ENCODE measurements around the gene GRHPR. TPM values are rescaled to one million over a fixed set of nuclear protein-coding genes. Genes with fewer than 3 reads are reported as not detected.

GRHPR gene
- total and polyA plus RNA-seq, 10 of the 15 experiments (the other 5 are each of a cell fraction or from before 2014, with no cell fraction given) = 52.4 to 194 (median 126) TPM

DNA sequence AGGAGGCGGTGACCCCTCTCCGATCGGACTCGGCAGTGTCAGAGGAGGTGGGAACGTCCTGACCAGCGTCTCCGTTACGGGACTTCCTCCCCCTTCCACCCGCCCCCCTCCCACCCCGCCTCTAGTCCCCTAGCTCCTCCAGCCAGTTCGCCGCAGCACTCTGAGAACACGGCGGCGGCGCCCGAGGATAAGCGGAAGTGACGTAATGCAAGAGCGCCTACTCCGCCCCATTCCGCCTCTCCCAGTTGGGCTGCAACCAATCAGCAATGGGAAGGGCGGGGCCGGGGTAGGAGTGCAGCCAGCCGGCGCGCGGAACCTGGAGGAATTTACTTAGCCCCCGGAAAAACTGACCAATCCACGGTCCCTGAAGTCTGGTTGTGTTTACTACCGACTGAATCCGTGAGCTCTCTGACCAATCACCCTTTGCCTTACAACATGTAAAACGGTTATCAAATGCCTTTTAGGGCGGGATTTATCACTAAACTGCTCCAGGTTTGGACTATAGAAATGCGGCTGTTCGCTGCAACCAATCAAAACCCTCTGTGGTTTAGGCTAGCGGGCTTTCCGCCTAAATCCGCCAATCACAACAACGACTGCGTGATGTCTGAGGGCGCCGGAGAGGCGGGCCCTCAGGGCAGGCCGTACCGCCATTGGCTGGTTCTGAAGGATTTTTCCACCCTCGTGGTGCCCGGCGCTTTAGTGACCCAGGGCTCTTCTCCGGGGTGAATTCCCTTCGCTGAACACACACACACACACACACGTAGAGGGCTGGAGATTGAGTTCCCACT, 42.9 kb downstream of the GRHPR start, which contains the start of gene ZBTB5:
TSS of gene ZBTB5 (minus strand) at position 202 of the 788 bp plus-strand sequence. CDS start 22,899 bp downstream, outside the sequence.
- DNase-seq (ENCODE audit: low read depth, low spot score) (peak; percentile 100), FAIRE-seq (peak; percentile 96), ATAC-seq (peak; percentile 85)
- BruUV-seq (replicated peaks) = no TSS peak
- Histone ChIP-seq H3K27me3 (replicated peaks in 1 of 2; ENCODE audit: control insufficient read depth in 2 of 2, insufficient read depth in 2 of 2, low read length in 1 of 2) (no peaks in the 10 kb centered on the region), H3K9me3 (replicated peaks; ENCODE audit: control insufficient read depth, insufficient read depth, low read length) (no peaks in the 10 kb centered on the region), H3K4me2 (ENCODE audit: control insufficient read depth, insufficient read depth) (peak within 1 kb of the TSS; percentile 90), H3K27ac (ENCODE audit: control insufficient read depth, insufficient read depth) (peak within 1 kb of the TSS; percentile 92), H3K4me3 (peak within 1 kb of the TSS; percentile 84), H3K36me3 (ENCODE audit: control insufficient read depth in 2 of 2, insufficient read depth in 2 of 2, low read length in 1 of 2) (no peaks in the 10 kb centered on the region), H3K9ac (ENCODE audit: control insufficient read depth, insufficient read depth, low read length) (peak within 1 kb of the TSS; percentile 95), H3K79me2 (ENCODE audit: control insufficient read depth, insufficient read depth, low read length) (peaks cover 45% of the 10 kb centered on the region), H2AFZ (ENCODE audit: control insufficient read depth, low read depth, low read length) (peak within 1 kb of the TSS; percentile 85), H4K20me1 (ENCODE audit: control insufficient read depth, insufficient read depth) (no peaks in the 10 kb centered on the region), H3K4me1 (ENCODE audit: control insufficient read depth, insufficient read depth, low read length) (no peaks in the 10 kb centered on the region)
- ChIA-PET SMC1A (ENCODE audit: uncharacterized antibody, unreplicated experiment) (interaction anchor here (0.6 to 3.9 kb wide), 7 partner anchors 13 to 61 kb away, joined by 3 to 33 read pairs (median 3); no protein-coding TSS in a partner anchor), POLR2A (interaction anchor here (0.5 to 4.9 kb wide), 7 partner anchors 21 to 703 kb away, joined by 3 to 28 read pairs (median 4); partner anchors contain the start of genes POLR1E and TOMM5), RAD21 (ENCODE audit: unreplicated experiment) (interaction anchor here (0.6 to 1.9 kb wide), 8 partner anchors 14 to 611 kb away, joined by 4 to 11 read pairs (median 5); partner anchors contain the start of gene POLR1E), CTCF (interaction anchor here (1.2 to 1.9 kb wide), 5 partner anchors 16 to 124 kb away, joined by 3 to 7 read pairs (median 5); no protein-coding TSS in a partner anchor)
- WGBS (ENCODE audit: insufficient coverage, insufficient replicate concordance, low lambda C conversion rate, missing lambda C conversion rate) = 1% methylated on average over 43 of the region's 52 CpGs
- in situ Hi-C loops (cut with MboI) (no loop called here), intact Hi-C loops (cut with micrococcal nuclease; ENCODE audit: unreplicated experiment) (loop anchor here (1.0 to 10.0 kb wide), 4 partner anchors 55 to 599 kb away; partner anchors contain the start of genes PAX5, SHB and TOMM5)
- TF ChIP-seq SIN3A (IDR thresholded peaks at IDR 0.05; ENCODE audit: low read depth, low read length) (peak; percentile 59; the same call in 1 of the 2 replicates), SP1 (IDR thresholded peaks at IDR 0.05; ENCODE audit: low read depth, low read length) (peak; percentile 98), NBN (IDR thresholded peaks at IDR 0.05) (peak; percentile 69; the same call in 1 of the 2 replicates), CREM (IDR thresholded peaks at IDR 0.05; ENCODE audit: low read depth) (peak; percentile 89), CBFB (IDR thresholded peaks at IDR 0.05; ENCODE audit: low read depth) (peak; percentile 28; the same call in 1 of the 2 replicates), MXI1 (IDR thresholded peaks at IDR 0.05; ENCODE audit: low read depth, low read length) (peak; percentile 94), BRCA1 (IDR thresholded peaks at IDR 0.05; ENCODE audit: low read depth, low read length) (no peak), SIX5 (IDR thresholded peaks at IDR 0.05; ENCODE audit: low read depth, low read length, severe bottlenecking) (peak; percentile 2), RFX5 (IDR thresholded peaks at IDR 0.05; ENCODE audit: low read depth, low read length) (peak; percentile 82), CEBPZ (IDR thresholded peaks at IDR 0.05; ENCODE audit: low read depth, low read length) (peak; percentile 89), POU2F2 (IDR thresholded peaks at IDR 0.05; ENCODE audit: borderline replicate concordance, low read depth, low read length) (peak; percentile 61; the same call in 2 of the 3 replicates), ZZZ3 (IDR thresholded peaks at IDR 0.05; ENCODE audit: control insufficient read depth, insufficient read length, low read depth) (no peak), FOS (IDR thresholded peaks at IDR 0.05; ENCODE audit: borderline replicate concordance, extremely low read depth, insufficient read length) (peak; percentile 78), RUNX3 (IDR thresholded peaks at IDR 0.05; ENCODE audit: low read length) (peak; percentile 93), PAX8 (IDR thresholded peaks at IDR 0.05) (no peak), CREB1 (IDR thresholded peaks at IDR 0.05; ENCODE audit: low read depth) (peak; percentile 89), HCFC1 (IDR thresholded peaks at IDR 0.05; ENCODE audit: low read length) (no peak; the same call in 1 of the 2 replicates)
- TF ChIP-seq, protein P1, sequence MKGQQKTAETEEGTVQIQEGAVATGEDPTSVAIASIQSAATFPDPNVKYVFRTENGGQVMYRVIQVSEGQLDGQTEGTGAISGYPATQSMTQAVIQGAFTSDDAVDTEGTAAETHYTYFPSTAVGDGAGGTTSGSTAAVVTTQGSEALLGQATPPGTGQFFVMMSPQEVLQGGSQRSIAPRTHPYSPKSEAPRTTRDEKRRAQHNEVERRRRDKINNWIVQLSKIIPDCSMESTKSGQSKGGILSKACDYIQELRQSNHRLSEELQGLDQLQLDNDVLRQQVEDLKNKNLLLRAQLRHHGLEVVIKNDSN (IDR thresholded peaks at IDR 0.05; ENCODE audit: borderline replicate concordance, extremely low read length, insufficient read depth, low read depth, low read length) = peak; percentile 20
- TF ChIP-seq, protein P2, sequence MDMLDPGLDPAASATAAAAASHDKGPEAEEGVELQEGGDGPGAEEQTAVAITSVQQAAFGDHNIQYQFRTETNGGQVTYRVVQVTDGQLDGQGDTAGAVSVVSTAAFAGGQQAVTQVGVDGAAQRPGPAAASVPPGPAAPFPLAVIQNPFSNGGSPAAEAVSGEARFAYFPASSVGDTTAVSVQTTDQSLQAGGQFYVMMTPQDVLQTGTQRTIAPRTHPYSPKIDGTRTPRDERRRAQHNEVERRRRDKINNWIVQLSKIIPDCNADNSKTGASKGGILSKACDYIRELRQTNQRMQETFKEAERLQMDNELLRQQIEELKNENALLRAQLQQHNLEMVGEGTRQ (IDR thresholded peaks at IDR 0.05; ENCODE audit: borderline replicate concordance, low read depth, low read length) = peak; percentile 17; the same call in 1 of the 2 replicates

All from GM12878 (cell line).